GM19452 (cell line): Measurements from ENCODE around the gene GAST.
A peak's percentile ranks its signal among the peaks of the same experiment; 100 is the strongest.
"Not testable (repeated sequence)": the region's sequence is repeated elsewhere in the genome, so short reads cannot be mapped to it uniquely, and the experiment has no call there.

Source experiments
- ATAC-seq: cut with Tn5 transposase; IDR thresholded peaks from one replicate; pipeline ENCODE4 v1.9.1; 2021; ENCODE audit not compliant: unreplicated experiment

GAST gene

GRCh38 chr17:41683441-41684007 lies 28.6 kb upstream of the GAST start:
- ATAC-seq, result no peak

- no peak for ATAC-seq
These were observed 28.1 kb upstream of the GAST start for GRCh38 chr17:41684035-41684434.

GRCh38 chr17:41685753-41686152 lies 26.4 kb upstream of the GAST start:
- ATAC-seq, result not testable (repeated sequence)

GRCh38 chr17:41686281-41686680 lies 25.9 kb upstream of the GAST start:
- ATAC-seq, result no peak

GRCh38 chr17:41687828-41688640 lies 24.1 kb upstream of the GAST start:
- ATAC-seq, result peak; percentile 9

GRCh38 chr17:41688641-41689496 lies 23.3 kb upstream of the GAST start, which contains the start of gene EIF1:
Gene EIF1 (plus strand): TSS chr17:41688885. CDS start chr17:41689039, 154 bp downstream.
- peak; percentile 75 for ATAC-seq

GRCh38 chr17:41689497-41690299 lies 22.4 kb upstream of the GAST start:
- no peak for ATAC-seq

GRCh38 chr17:41690497-41690896 lies 21.6 kb upstream of the GAST start:
- ATAC-seq, result no peak

GRCh38 chr17:41691031-41691777 lies 20.9 kb upstream of the GAST start:
- ATAC-seq, result no peak

- ATAC-seq, result no peak
These were observed 19.2 kb upstream of the GAST start for GRCh38 chr17:41692722-41693521.

- no peak for ATAC-seq
These were observed 16.9 kb upstream of the GAST start for GRCh38 chr17:41695134-41695661.

- ATAC-seq, result no peak
These were observed 16.0 kb upstream of the GAST start for GRCh38 chr17:41695954-41696757.

GRCh38 chr17:41697122-41697962 lies 14.8 kb upstream of the GAST start:
- no peak for ATAC-seq

- not testable (repeated sequence) for ATAC-seq
These were observed 11.3 kb upstream of the GAST start for GRCh38 chr17:41700843-41701242.

- ATAC-seq, result no peak
These were observed 9.4 kb upstream of the GAST start for GRCh38 chr17:41702712-41703111.

GRCh38 chr17:41705271-41705991 lies 6.7 kb upstream of the GAST start:
- ATAC-seq, result no peak
